ENCODE data around the gene KIF2C.
"Not testable (repeated sequence)": the region's sequence is repeated elsewhere in the genome, so short reads cannot be mapped to it uniquely, and the experiment has no call there.

The KIF2C gene

DNA sequence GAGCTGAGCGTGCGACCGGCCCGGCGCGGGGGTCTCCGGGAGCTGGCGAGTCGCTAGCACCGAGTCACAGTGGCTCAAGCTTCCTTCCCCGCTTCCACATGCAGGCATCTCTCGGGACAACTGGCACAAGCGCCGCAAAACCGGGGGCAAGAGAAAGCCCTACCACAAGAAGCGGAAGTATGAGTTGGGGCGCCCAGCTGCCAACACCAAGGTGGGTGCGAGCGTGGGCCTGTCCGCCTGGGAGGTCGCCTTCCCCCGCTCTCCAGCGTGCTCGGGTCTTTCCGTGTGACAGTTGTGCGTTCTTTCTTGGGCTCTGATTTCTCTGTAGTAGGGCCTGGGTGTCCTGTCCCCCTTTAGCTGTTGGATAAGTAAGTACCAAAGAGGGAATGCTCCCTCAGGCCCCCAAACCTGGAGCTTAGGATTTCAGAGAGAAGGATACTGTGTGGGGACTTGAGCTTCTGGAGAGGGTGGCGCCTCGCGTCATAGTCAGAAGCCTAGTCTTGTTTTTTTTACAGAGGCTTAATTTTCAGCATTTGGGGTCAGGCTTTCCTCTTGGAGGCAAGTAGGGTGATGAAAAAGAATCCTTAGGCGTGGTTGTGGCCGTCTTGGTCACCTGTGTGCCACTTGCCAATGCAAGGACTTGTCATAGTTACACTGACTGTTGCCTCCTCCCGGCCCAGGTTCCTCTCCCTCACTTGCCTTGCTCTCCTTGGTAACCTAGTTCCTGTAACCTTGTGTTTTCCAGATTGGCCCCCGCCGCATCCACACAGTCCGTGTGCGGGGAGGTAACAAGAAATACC is 36.5 kb downstream of the KIF2C start:
- DNase-seq = no peak
- no peak for ATAC-seq

DNA sequence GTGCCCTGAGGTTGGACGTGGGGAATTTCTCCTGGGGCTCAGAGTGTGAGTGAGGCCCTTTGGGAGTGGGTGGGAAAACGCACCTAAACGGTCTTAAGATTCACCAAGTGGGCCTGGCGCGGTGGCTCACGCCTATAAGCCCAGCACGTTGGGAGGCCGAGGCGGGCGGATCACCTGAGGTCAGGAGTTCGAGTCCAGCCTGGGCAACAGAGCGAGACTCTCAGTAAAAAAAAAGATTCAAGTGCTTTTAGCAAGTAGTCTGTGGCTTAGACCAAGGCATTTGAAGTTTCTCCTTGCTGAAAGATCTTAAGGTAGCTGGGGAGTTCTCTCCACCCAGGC is 37.1 kb downstream of the KIF2C start:
- ATAC-seq = no peak

GRCh38 chr1:44777547-44777946 is 37.9 kb downstream of the KIF2C start:
- ATAC-seq (no peak), DNase-seq (no peak)

More for the DNA sequence above, 37.1 kb downstream of the KIF2C start:
- no peak for DNase-seq

DNA sequence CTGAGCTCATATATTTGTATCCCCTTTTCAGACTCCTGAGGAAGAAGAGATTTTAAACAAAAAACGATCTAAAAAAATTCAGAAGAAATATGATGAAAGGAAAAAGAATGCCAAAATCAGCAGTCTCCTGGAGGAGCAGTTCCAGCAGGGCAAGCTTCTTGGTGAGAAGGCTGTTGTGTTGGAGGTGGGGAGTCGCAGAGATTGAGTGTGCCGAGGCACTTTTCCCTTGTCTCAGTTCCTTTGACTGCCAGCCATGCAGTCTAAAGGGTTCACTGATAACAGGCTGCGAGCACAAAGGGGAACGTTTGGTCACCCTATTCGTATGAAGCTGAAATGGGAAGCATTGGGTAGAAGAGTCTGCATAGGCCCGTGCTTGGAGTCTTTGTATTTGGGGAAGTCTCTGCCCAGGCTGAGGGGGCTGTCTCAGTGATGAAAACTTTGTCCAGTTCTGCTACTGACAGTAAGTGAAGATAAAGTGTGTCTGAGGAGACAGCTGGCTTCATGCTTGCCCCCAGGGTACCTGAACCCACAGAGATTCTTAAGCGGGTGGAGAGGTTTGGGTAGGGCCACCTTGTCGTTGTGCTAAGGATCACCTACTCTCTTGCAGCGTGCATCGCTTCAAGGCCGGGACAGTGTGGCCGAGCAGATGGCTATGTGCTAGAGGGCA is 38.5 kb downstream of the KIF2C start:
- DNase-seq = no peak
- no peak for ATAC-seq

- no peak for ATAC-seq
Observed at GRCh38 chr1:44778705-44779576, 39.3 kb downstream of the KIF2C start.

GRCh38 chr1:44780583-44781121 is 41.0 kb downstream of the KIF2C start:
- DNase-seq (no peak), ATAC-seq (no peak)

More at GRCh38 chr1:44778705-44779576, 39.3 kb downstream of the KIF2C start:
- DNase-seq = no peak

DNA sequence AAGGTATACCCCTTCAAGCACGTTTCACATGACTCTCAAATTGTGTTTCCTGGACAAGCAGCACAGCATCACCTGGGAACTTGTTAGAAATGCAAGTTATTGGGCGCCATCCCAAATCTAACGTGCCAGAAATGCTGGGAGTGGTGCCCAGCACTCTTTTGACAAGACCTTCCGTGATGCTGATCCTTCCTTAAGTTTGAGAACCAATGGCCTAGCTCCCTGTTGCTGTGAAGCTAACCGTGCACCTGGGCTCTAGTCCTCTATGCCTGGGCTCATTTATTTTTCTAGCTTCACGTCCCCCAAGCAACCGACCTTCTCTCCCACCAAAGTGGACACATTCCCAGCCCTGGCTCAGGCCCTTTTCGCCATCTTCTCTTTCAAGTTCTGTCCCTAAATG is 44.1 kb downstream of the KIF2C start:
- DNase-seq (no peak), ATAC-seq (no peak)

DNA sequence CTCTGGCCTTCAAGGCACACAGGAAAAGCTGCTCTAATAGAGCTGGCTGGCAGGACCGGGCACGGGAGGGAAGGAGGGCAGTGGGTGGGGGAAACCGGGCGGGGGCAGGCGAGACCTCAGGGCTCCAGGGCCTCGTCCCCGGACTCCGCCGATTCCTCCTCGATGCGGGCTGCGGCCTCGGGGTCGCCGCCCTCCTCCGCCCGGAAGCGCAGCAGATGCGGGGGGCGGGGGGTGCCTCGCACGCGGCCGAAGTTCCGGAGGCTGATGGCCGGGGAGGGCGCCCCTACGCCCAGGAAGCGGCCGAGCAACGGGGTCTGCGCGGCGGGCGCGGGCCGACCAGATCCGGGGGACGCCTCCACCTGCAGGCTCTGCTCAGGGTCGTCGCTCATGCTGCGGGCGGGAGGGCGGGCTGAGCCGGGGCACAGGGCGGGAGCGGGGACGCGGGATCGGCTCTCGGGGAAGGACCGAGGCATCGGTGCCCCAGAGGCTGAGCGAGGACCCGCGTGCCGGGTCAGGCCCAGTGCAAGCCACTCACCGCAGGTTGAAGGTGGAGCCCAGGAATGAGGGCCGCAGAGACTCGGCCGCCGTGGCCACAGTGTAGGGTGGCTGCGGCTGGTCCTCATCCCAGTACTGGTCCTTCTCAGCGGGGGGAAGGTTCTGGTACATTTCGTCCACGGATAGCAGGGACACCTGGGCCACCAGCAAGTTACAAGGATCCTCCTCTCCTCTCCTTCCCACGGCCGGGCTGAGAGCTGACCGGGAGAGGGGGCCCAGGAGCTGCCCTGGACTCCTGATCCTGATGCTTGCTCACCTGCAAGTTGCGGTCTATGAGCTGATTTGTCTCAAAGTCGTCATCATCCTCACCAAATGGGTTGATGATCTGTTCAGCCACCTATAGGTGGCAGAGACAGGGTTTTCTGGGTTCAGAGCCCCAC is 44.7 kb downstream of the KIF2C start:
- DNase-seq = peak; percentile 54
- ATAC-seq = peak; percentile 25

- no peak for DNase-seq
Observed at GRCh38 chr1:44785029-44785380, 45.4 kb downstream of the KIF2C start.

GRCh38 chr1:44785501-44786137 is 46.0 kb downstream of the KIF2C start:
- ATAC-seq (no peak), DNase-seq (no peak)

More at GRCh38 chr1:44785029-44785380, 45.4 kb downstream of the KIF2C start:
- ATAC-seq = no peak

GRCh38 chr1:44786138-44786840 is 46.7 kb downstream of the KIF2C start:
- ATAC-seq (peak; percentile 58), DNase-seq (peak; percentile 87)

- ATAC-seq = no peak
- DNase-seq = no peak
Observed at GRCh38 chr1:44786841-44787426, 47.3 kb downstream of the KIF2C start.

DNA sequence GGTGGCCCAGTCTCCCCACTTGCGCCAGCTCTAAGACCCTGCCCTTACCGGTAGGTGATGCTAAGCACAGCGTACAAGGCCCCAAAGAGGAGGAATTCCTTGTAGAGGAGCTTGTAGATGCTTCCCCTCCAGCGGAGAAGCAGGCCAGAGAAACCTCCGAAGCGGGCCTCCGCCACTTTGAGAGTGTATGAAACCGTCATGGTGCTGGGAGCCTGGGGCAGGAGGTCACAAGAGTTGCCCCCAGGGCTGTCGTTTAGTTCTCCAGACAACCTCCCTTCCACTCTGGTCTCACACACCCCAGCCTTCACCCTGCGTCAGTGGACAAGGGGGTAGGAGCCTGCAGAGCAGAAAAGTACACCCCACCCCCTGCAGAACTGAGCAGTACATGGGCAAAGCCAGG is 47.9 kb downstream of the KIF2C start:
- DNase-seq (no peak), ATAC-seq (no peak)

DNA sequence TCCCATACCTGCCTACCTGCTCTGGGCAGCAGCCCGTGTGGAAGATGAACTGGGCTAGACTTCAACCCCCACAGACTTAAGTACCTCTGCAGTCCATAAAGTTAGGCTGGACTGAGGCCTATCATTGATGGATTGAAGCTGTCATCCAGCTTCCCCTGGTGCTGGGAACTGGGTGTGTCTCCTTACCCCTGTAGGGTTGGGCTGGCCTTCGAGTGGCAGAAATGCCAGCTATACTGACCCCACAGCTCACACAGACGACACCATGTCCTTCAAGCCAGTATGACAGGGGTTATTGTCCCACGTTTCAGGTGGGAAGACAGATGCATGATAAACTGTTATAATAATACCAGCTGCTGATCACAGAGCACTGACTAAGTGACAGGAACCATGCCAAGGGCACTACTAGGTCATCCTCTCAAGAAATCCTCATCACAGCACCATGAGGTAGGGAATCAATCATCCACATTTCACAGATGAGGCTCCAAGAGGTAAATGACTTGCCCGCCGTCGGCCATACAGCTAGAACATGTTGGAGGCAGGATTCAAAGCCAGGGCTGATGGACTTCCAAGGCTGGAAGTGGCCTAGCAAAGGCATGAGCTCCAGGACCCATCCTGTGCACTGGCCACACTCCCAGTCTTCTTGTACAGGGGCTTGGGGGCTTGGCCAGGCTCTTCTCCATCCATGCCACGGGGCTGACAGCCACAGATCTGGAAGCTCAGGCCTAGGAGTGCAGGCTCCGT is 48.7 kb downstream of the KIF2C start, which contains the start of gene BEST4:
Gene BEST4, minus strand, starts transcription at position 51 of the 741 bp plus-strand sequence. CDS start 465 bp downstream, outside the sequence.
- ATAC-seq (no peak), DNase-seq (no peak)

DNA sequence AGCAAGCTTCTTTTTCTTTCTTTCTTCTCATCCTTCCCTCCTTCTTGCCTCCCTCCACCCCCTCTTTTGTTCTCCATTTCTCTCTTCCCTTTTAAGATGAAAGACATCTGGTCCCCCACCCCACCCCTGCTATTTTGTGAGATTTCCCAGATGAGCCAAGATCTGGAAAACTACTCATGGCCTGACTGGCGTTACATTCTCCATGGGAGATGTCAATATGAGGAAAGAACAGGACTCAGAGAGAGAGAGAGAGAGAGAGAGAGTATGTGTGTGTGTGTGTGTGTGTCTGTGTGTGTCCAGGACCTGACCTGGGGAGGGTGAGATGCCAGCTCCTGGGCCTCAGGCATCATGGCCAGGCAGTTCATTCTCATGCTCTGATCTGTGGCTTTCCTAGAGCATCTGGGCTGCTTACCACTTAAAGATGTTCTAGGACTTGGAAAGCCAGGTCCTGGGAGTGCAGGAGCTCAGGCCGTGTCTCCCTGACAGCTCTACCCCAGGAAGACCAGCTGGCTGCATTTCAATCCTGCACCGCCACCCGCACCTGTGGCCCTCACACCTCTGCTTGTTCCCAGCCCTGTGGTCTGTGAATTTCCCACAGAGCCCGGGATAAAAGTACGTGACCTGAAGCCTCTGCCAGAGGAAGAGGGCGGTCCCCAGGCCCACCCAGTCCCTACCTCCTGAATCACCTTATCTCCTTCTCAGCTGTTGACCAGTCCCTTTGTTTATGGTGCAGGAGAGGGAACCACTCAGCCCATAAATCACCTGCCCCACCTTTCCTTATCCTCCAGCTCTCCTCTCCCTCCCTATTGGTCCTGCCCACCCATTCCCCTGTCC is 51.5 kb downstream of the KIF2C start:
- ATAC-seq = no peak
- no peak for DNase-seq

- no peak for ATAC-seq
- no peak for DNase-seq
Observed at GRCh38 chr1:44792736-44793502, 53.3 kb downstream of the KIF2C start.

- DNase-seq, ATAC-seq: not testable (repeated sequence)
Observed at GRCh38 chr1:44797886-44798285, 58.2 kb downstream of the KIF2C start.

Data from stimulated activated naive CD8-positive, alpha-beta T cell treated with anti-CD3 and anti-CD28 coated beads, Interleukin-15, Interleukin-2, amounts not matched to agents 100 U/mL and 50 U/mL, for 24 hours (primary cell).